Activated T-helper 1 cell treated with anti-CD3 and anti-CD28 coated beads, Interleukin-12 subunit alpha, Interleukin-12 subunit beta, Interleukin-2, Interleukin-4 antibody, amounts not matched to agents 30 ng/mL and 10 ng/mL and 1 ng/mL, durations not matched to agents 14 hours and 24 hours and 36 hours (primary cell): ENCODE measurements around the gene CLMP. TPM values are rescaled to one million over a fixed set of nuclear protein-coding genes. Genes with fewer than 3 reads are reported as not detected.
A peak's percentile ranks its signal among the peaks of the same experiment; 100 is the strongest.
"Not testable (repeated sequence)": the region's sequence is repeated elsewhere in the genome, so short reads cannot be mapped to it uniquely, and the experiment has no call there.

ENCODE experiments used
- DNase-seq: peaks from one replicate; pipeline ENCODE4 v3.0.0; 2021; ENCODE audit warnings: low spot score
- H3K27ac Mint-ChIP-seq: one replicate; pipeline ENCODE4 v1.8.0; 2021; ENCODE audit warnings: mild to moderate bottlenecking, mixed read lengths
- H3K27me3 Mint-ChIP-seq: one replicate; pipeline ENCODE4 v1.8.0; 2022; ENCODE audit warnings: mild to moderate bottlenecking, moderate library complexity, mixed read lengths; ENCODE audit not compliant: insufficient read depth
- H3K36me3 Mint-ChIP-seq: one replicate; pipeline ENCODE4 v1.8.0; 2021; ENCODE audit warnings: low read depth, mixed read lengths
- H3K4me1 Mint-ChIP-seq: one replicate; pipeline ENCODE4 v1.8.0; 2021; ENCODE audit warnings: low read depth, mixed read lengths
- H3K4me3 Mint-ChIP-seq: one replicate; pipeline ENCODE4 v1.8.0; 2021; ENCODE audit warnings: mild to moderate bottlenecking, moderate library complexity, mixed read lengths
- H3K9me3 Mint-ChIP-seq: one replicate; pipeline ENCODE4 v1.8.0; 2021; ENCODE audit warnings: mixed read lengths
- intact Hi-C: fragments of 100-400 bp; cut with micrococcal nuclease; formaldehyde crosslinking; loops from one replicate; pipeline ENCODE4 v1.15.1; 2024
- total RNA-seq: library from RNA; stranded (reverse); gene quantifications from 2 replicates; pipeline ENCODE4 v1.2.3, GENCODE V29; 2022

The CLMP gene
- total RNA-seq, 1 donor from 2014 or later = not detected

- H3K27ac Mint-ChIP-seq = no peak overlapping the region
- no peaks in the 10 kb centered on the region for H3K9me3 Mint-ChIP-seq
- H3K4me3 Mint-ChIP-seq = no peak overlapping the region
- no peaks in the 10 kb centered on the region for H3K36me3 Mint-ChIP-seq
- no peaks in the 10 kb centered on the region for H3K4me1 Mint-ChIP-seq
- no peak for DNase-seq
- intact Hi-C loops = no loop called here
- peaks cover 12% of the 10 kb centered on the region for H3K27me3 Mint-ChIP-seq
Measured at GRCh38 chr11:123164732-123165450, 30.2 kb downstream of the CLMP start.

- Mint-ChIP-seq H3K27ac (no peak overlapping the region), H3K4me1 (peaks cover 10% of the 10 kb centered on the region), H3K27me3 (peaks cover 15% of the 10 kb centered on the region), H3K4me3 (no peak overlapping the region), H3K36me3 (no peaks in the 10 kb centered on the region), H3K9me3 (no peaks in the 10 kb centered on the region)
- DNase-seq = no peak
- intact Hi-C loops = no loop called here
Measured at GRCh38 chr11:123163621-123164020, 31.4 kb downstream of the CLMP start.

GRCh38 chr11:123161376-123162030 lies 33.5 kb downstream of the CLMP start:
- peaks cover 10% of the 10 kb centered on the region for H3K4me1 Mint-ChIP-seq
- peaks cover 10% of the 10 kb centered on the region for H3K27me3 Mint-ChIP-seq
- no peak for DNase-seq
- no peaks in the 10 kb centered on the region for H3K36me3 Mint-ChIP-seq
- H3K27ac Mint-ChIP-seq = no peak overlapping the region
- H3K4me3 Mint-ChIP-seq = no peak overlapping the region
- no peaks in the 10 kb centered on the region for H3K9me3 Mint-ChIP-seq
- intact Hi-C loops = no loop called here

- Mint-ChIP-seq H3K27ac (peak overlapping the region; percentile 24), H3K4me1 (peaks cover 10% of the 10 kb centered on the region), H3K27me3 (peaks cover 10% of the 10 kb centered on the region), H3K4me3 (no peak overlapping the region), H3K36me3 (no peaks in the 10 kb centered on the region), H3K9me3 (no peaks in the 10 kb centered on the region)
- no peak for DNase-seq
- intact Hi-C loops = no loop called here
Measured at GRCh38 chr11:123159183-123159857, 35.7 kb downstream of the CLMP start.

GRCh38 chr11:123158033-123159003 lies 36.7 kb downstream of the CLMP start:
- no peak overlapping the region for H3K4me3 Mint-ChIP-seq
- intact Hi-C loops = no loop called here
- peaks cover 10% of the 10 kb centered on the region for H3K27me3 Mint-ChIP-seq
- H3K9me3 Mint-ChIP-seq = no peaks in the 10 kb centered on the region
- no peak for DNase-seq
- no peak overlapping the region for H3K27ac Mint-ChIP-seq
- H3K4me1 Mint-ChIP-seq = peaks cover 10% of the 10 kb centered on the region
- H3K36me3 Mint-ChIP-seq = no peaks in the 10 kb centered on the region

GRCh38 chr11:123152951-123153350 lies 42.1 kb downstream of the CLMP start:
- no peak for DNase-seq
- intact Hi-C loops = no loop called here
- no peaks in the 10 kb centered on the region for H3K9me3 Mint-ChIP-seq
- no peaks in the 10 kb centered on the region for H3K27me3 Mint-ChIP-seq
- H3K27ac Mint-ChIP-seq = no peak overlapping the region
- no peak overlapping the region for H3K4me3 Mint-ChIP-seq
- H3K36me3 Mint-ChIP-seq = no peaks in the 10 kb centered on the region
- no peaks in the 10 kb centered on the region for H3K4me1 Mint-ChIP-seq

- H3K27me3 Mint-ChIP-seq, H3K36me3 Mint-ChIP-seq, DNase-seq, intact Hi-C loops, H3K4me1 Mint-ChIP-seq, H3K9me3 Mint-ChIP-seq, H3K4me3 Mint-ChIP-seq, H3K27ac Mint-ChIP-seq: not testable (repeated sequence)
Measured at GRCh38 chr11:123152346-123152745, 42.7 kb downstream of the CLMP start.

- no peak for DNase-seq
- H3K9me3 Mint-ChIP-seq = no peaks in the 10 kb centered on the region
- no peak overlapping the region for H3K4me3 Mint-ChIP-seq
- intact Hi-C loops = no loop called here
- H3K27ac Mint-ChIP-seq = no peak overlapping the region
- H3K27me3 Mint-ChIP-seq = peaks cover 2% of the 10 kb centered on the region
- no peaks in the 10 kb centered on the region for H3K4me1 Mint-ChIP-seq
- H3K36me3 Mint-ChIP-seq = no peaks in the 10 kb centered on the region
Measured at GRCh38 chr11:123151796-123152195, 43.3 kb downstream of the CLMP start.

- H3K27me3 Mint-ChIP-seq = peaks cover 2% of the 10 kb centered on the region
- intact Hi-C loops = no loop called here
- no peaks in the 10 kb centered on the region for H3K9me3 Mint-ChIP-seq
- no peak for DNase-seq
- no peaks in the 10 kb centered on the region for H3K36me3 Mint-ChIP-seq
- no peak overlapping the region for H3K4me3 Mint-ChIP-seq
- no peaks in the 10 kb centered on the region for H3K4me1 Mint-ChIP-seq
- H3K27ac Mint-ChIP-seq = no peak overlapping the region
Measured at GRCh38 chr11:123151366-123151765, 43.7 kb downstream of the CLMP start.

- Mint-ChIP-seq H3K9me3 (no peaks in the 10 kb centered on the region), H3K27ac (no peak overlapping the region), H3K27me3 (peaks cover 2% of the 10 kb centered on the region), H3K4me3 (no peak overlapping the region), H3K4me1 (no peaks in the 10 kb centered on the region), H3K36me3 (no peaks in the 10 kb centered on the region)
- intact Hi-C loops = no loop called here
- no peak for DNase-seq
Measured at GRCh38 chr11:123150882-123151281, 44.2 kb downstream of the CLMP start.

- no peak overlapping the region for H3K4me3 Mint-ChIP-seq
- no peaks in the 10 kb centered on the region for H3K36me3 Mint-ChIP-seq
- peaks cover 2% of the 10 kb centered on the region for H3K27me3 Mint-ChIP-seq
- H3K27ac Mint-ChIP-seq = no peak overlapping the region
- H3K9me3 Mint-ChIP-seq = no peaks in the 10 kb centered on the region
- DNase-seq = no peak
- H3K4me1 Mint-ChIP-seq = no peaks in the 10 kb centered on the region
- intact Hi-C loops = no loop called here
Measured at GRCh38 chr11:123148965-123149364, 46.1 kb downstream of the CLMP start.

GRCh38 chr11:123145661-123146060 lies 49.4 kb downstream of the CLMP start:
- Mint-ChIP-seq H3K27me3 (peaks cover 7% of the 10 kb centered on the region), H3K4me3 (no peak overlapping the region), H3K4me1 (no peaks in the 10 kb centered on the region), H3K36me3 (no peaks in the 10 kb centered on the region), H3K9me3 (no peaks in the 10 kb centered on the region), H3K27ac (no peak overlapping the region)
- no peak for DNase-seq
- intact Hi-C loops = no loop called here
